GM23338 (cell line): ENCODE measurements around the gene SORCS2. TPM values are rescaled to one million over a fixed set of nuclear protein-coding genes. Genes with fewer than 3 reads are reported as not detected.

Experiments
- ATAC-seq: fragments of 200-7000 bp; cut with Tn5 transposase; 3 replicates; pipeline ENCODE4 v1.9.1; 2020
- DNase-seq: peaks from one replicate; pipeline ENCODE4 v3.0.0-alpha.2; 2015; ENCODE audit warnings: low spot score
- H2AFZ ChIP-seq: fragments of 200-600 bp; sonication (generic); 2 replicates; pipeline ENCODE4 v1.8.0; 2016; ENCODE audit warnings: antibody characterized with exemption, mild to moderate bottlenecking, moderate library complexity
- H3F3A ChIP-seq: fragments of 200-600 bp; sonication (generic); replicated peaks from 2 replicates; pipeline ENCODE4 v1.8.0; 2017; ENCODE audit warnings: antibody characterized with exemption, mixed run types, low read depth
- H3K27ac ChIP-seq: fragments of 200-600 bp; sonication (generic); 2 replicates; pipeline ENCODE4 v1.6.1; 2016; ENCODE audit warnings: low read depth
- H3K27me3 ChIP-seq: fragments of 200-600 bp; sonication (generic); 2 replicates; pipeline ENCODE4 v1.8.0; 2016; ENCODE audit warnings: mild to moderate bottlenecking, mixed run types, moderate library complexity; ENCODE audit not compliant: insufficient read depth
- H3K36me3 ChIP-seq: fragments of 200-600 bp; sonication (generic); 2 replicates; pipeline ENCODE4 v1.8.0; 2016; ENCODE audit warnings: mild to moderate bottlenecking; ENCODE audit not compliant: insufficient read depth
- H3K4me1 ChIP-seq: fragments of 200-600 bp; sonication (generic); 2 replicates; pipeline ENCODE4 v1.8.0; 2016; ENCODE audit warnings: mild to moderate bottlenecking, moderate library complexity; ENCODE audit not compliant: insufficient read depth
- H3K4me2 ChIP-seq: fragments of 200-600 bp; sonication (generic); 2 replicates; pipeline ENCODE4 v1.7.1; 2017; ENCODE audit warnings: mixed run types
- H3K4me3 ChIP-seq: fragments of 200-600 bp; sonication (generic); 2 replicates; pipeline ENCODE4 v1.6.1; 2016; ENCODE audit warnings: mixed run types
- H3K79me2 ChIP-seq: fragments of 200-600 bp; sonication (generic); replicated peaks from 2 replicates; pipeline ENCODE4 v1.8.0; 2017; ENCODE audit warnings: mild to moderate bottlenecking; ENCODE audit not compliant: insufficient read depth
- H3K9me2 ChIP-seq: fragments of 200-600 bp; sonication (generic); 2 replicates; pipeline ENCODE4 v1.8.0; 2017; ENCODE audit not compliant: insufficient read depth
- H4K20me1 ChIP-seq: fragments of 200-600 bp; sonication (generic); replicated peaks from 2 replicates; pipeline ENCODE4 v1.8.0; 2017; ENCODE audit warnings: mild to moderate bottlenecking; ENCODE audit not compliant: insufficient read depth
- H3K27ac Mint-ChIP-seq: 2 replicates; pipeline ENCODE4 v1.8.0; 2020; ENCODE audit warnings: inconsistent platforms, mild to moderate bottlenecking, moderate library complexity, mixed read lengths
- H3K27me3 Mint-ChIP-seq: 3 replicates; pipeline ENCODE4 v1.8.0; 2022; ENCODE audit warnings: low read depth, mild to moderate bottlenecking, moderate library complexity, mixed read lengths, inconsistent platforms; ENCODE audit not compliant: insufficient read depth, poor library complexity
- H3K36me3 Mint-ChIP-seq: 3 replicates; pipeline ENCODE4 v1.8.0; 2021; ENCODE audit warnings: low read depth, mild to moderate bottlenecking, inconsistent platforms, moderate library complexity, mixed read lengths
- H3K4me1 Mint-ChIP-seq: 3 replicates; pipeline ENCODE4 v1.8.0; 2020; ENCODE audit warnings: mild to moderate bottlenecking, inconsistent platforms, mixed read lengths
- H3K4me3 Mint-ChIP-seq: 3 replicates; pipeline ENCODE4 v1.8.0; 2021; ENCODE audit warnings: moderate library complexity, mild to moderate bottlenecking, inconsistent platforms, mixed read lengths
- H3K9me3 Mint-ChIP-seq: 3 replicates; pipeline ENCODE4 v1.8.0; 2020; ENCODE audit warnings: moderate library complexity, mild to moderate bottlenecking, inconsistent platforms, mixed read lengths
- CREB1 ChIP-seq: fragments of 250-450 bp; sonication (Bioruptor Pico); IDR thresholded peaks from 2 replicates; pipeline ENCODE4 v1.5.0; 2020; ENCODE audit warnings: low read depth, mild to moderate bottlenecking, moderate library complexity
- EZH2 ChIP-seq: fragments of 200-600 bp; sonication (generic); IDR thresholded peaks from one replicate; pipeline ENCODE4 v1.8.0; 2017; ENCODE audit warnings: antibody characterized with exemption, mild to moderate bottlenecking, low read depth; ENCODE audit not compliant: unreplicated experiment
- EZH2phosphoT487 ChIP-seq: fragments of 200-600 bp; sonication (generic); IDR thresholded peaks from one replicate; pipeline ENCODE4 v1.8.1; 2018; ENCODE audit warnings: antibody characterized with exemption; ENCODE audit not compliant: unreplicated experiment
- JUNB ChIP-seq: IDR thresholded peaks from one replicate; pipeline ENCODE4 v1.6.1; 2016; ENCODE audit warnings: antibody characterized with exemption; ENCODE audit not compliant: unreplicated experiment
- NANOG ChIP-seq: IDR thresholded peaks from 2 replicates; pipeline ENCODE4 v1.6.1; 2016; ENCODE audit warnings: antibody characterized with exemption, borderline replicate concordance
- POLR2AphosphoS5 ChIP-seq: IDR thresholded peaks from 2 replicates; pipeline ENCODE4 v1.6.1; 2016; ENCODE audit warnings: antibody characterized with exemption, low read depth
- REST ChIP-seq: IDR thresholded peaks from one replicate; pipeline ENCODE4 v1.6.1; 2018; ENCODE audit warnings: antibody characterized with exemption; ENCODE audit not compliant: unreplicated experiment
- STAT1 ChIP-seq: IDR thresholded peaks from one replicate; pipeline ENCODE4 v1.6.1; 2016; ENCODE audit warnings: antibody characterized with exemption; ENCODE audit not compliant: unreplicated experiment
- ZNF114 ChIP-seq: fragments of 250-450 bp; sonication (Bioruptor Pico); IDR thresholded peaks from 2 replicates; pipeline ENCODE4 v1.5.0; 2020; ENCODE audit warnings: mild to moderate bottlenecking, moderate library complexity
- ZNF331 ChIP-seq: fragments of 250-450 bp; sonication (Bioruptor Pico); IDR thresholded peaks from 2 replicates; pipeline ENCODE4 v1.5.0; 2020; ENCODE audit warnings: low read depth, mild to moderate bottlenecking, moderate library complexity
- ZNF462 ChIP-seq: fragments of 250-450 bp; sonication (Bioruptor Pico); IDR thresholded peaks from 2 replicates; pipeline ENCODE4 v1.5.0; 2020; ENCODE audit warnings: mild to moderate bottlenecking, moderate library complexity
- polyA plus RNA-seq: library from polyadenylated mRNA; unstranded; fragments of >200 nt; fragmentation: Nextera tagmentation; extraction: Ambion mirVana; gene quantifications from 2 replicates; pipeline ENCODE4 v1.2.1, GENCODE V29; 2016
- total RNA-seq: library from RNA; depleted of rRNA; stranded (reverse); fragments of >200 nt; shearing (Covaris generic); gene quantifications from 2 replicates; pipeline ENCODE4 v1.2.3, GENCODE V29; 2014
- TF ChIP-seq, protein P1 (sequence below): IDR thresholded peaks from 2 replicates; pipeline ENCODE4 v1.6.1; 2016; ENCODE audit warnings: antibody characterized with exemption
- TF ChIP-seq, protein P2 (sequence below), 2 experiments: fragments of 200-600 bp in 1 of 2; sonication (generic) in 1 of 2; conservative IDR thresholded peaks; 2 replicates each; pipeline versions ENCODE4 v1.5.1 to v1.6.1; 2016 to 2017; ENCODE audit warnings: antibody characterized with exemption in 2 of 2, low read depth in 2 of 2, mild to moderate bottlenecking in 2 of 2, moderate library complexity in 1 of 2

SORCS2 gene
- total and polyA plus RNA-seq, 2 experiments from 2014 or later = 0.47 to 2.4 TPM

- Histone ChIP-seq H3K36me3 (no peaks in the 10 kb centered on the region), H3K27me3 (no peaks in the 10 kb centered on the region), H3F3A (no peaks in the 10 kb centered on the region), H3K4me2 (no peak overlapping the region), H4K20me1 (no peaks in the 10 kb centered on the region), H3K4me3 (no peak overlapping the region), H2AFZ (no peak overlapping the region), H3K9me2 (no peaks in the 10 kb centered on the region), H3K4me1 (no peaks in the 10 kb centered on the region), H3K27ac (no peak overlapping the region), H3K79me2 (no peaks in the 10 kb centered on the region)
- H3K4me3 Mint-ChIP-seq = no peak overlapping the region
- ATAC-seq = no peak
- H3K36me3 Mint-ChIP-seq = no peaks in the 10 kb centered on the region
- peaks cover 4% of the 10 kb centered on the region for H3K4me1 Mint-ChIP-seq
- no peak overlapping the region for H3K27ac Mint-ChIP-seq
- TF ChIP-seq, protein P1, sequence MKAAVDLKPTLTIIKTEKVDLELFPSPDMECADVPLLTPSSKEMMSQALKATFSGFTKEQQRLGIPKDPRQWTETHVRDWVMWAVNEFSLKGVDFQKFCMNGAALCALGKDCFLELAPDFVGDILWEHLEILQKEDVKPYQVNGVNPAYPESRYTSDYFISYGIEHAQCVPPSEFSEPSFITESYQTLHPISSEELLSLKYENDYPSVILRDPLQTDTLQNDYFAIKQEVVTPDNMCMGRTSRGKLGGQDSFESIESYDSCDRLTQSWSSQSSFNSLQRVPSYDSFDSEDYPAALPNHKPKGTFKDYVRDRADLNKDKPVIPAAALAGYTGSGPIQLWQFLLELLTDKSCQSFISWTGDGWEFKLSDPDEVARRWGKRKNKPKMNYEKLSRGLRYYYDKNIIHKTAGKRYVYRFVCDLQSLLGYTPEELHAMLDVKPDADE = no peak
- TF ChIP-seq CREB1 (CRISPR knock-in tag) (no peak), EZH2phosphoT487 (no peak), EZH2 (no peak), REST (no peak), STAT1 (no peak), JUNB (no peak), ZNF114 (CRISPR knock-in tag) (no peak), ZNF331 (CRISPR knock-in tag) (no peak), POLR2AphosphoS5 (no peak), NANOG (no peak), ZNF462 (CRISPR knock-in tag) (no peak)
- TF ChIP-seq, protein P2, sequence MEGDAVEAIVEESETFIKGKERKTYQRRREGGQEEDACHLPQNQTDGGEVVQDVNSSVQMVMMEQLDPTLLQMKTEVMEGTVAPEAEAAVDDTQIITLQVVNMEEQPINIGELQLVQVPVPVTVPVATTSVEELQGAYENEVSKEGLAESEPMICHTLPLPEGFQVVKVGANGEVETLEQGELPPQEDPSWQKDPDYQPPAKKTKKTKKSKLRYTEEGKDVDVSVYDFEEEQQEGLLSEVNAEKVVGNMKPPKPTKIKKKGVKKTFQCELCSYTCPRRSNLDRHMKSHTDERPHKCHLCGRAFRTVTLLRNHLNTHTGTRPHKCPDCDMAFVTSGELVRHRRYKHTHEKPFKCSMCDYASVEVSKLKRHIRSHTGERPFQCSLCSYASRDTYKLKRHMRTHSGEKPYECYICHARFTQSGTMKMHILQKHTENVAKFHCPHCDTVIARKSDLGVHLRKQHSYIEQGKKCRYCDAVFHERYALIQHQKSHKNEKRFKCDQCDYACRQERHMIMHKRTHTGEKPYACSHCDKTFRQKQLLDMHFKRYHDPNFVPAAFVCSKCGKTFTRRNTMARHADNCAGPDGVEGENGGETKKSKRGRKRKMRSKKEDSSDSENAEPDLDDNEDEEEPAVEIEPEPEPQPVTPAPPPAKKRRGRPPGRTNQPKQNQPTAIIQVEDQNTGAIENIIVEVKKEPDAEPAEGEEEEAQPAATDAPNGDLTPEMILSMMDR (conservative IDR thresholded peaks at IDR 0.05; ENCODE audit: low read depth in 2 of 2) = no peak
- peaks cover 4% of the 10 kb centered on the region for H3K27me3 Mint-ChIP-seq
- DNase-seq = no peak
- H3K9me3 Mint-ChIP-seq = peaks cover 6% of the 10 kb centered on the region
Observed at GRCh38 chr4:7675612-7676320, 483.4 kb downstream of the SORCS2 start.
